Measurements from ENCODE around the gene CCDC192. TPM values are rescaled to one million over a fixed set of nuclear protein-coding genes. Genes with fewer than 3 reads are reported as not detected.

The CCDC192 gene
- total and polyA plus RNA-seq, 2 of the 4 experiments (the other 2 are of a cell fraction): not detected

DNA sequence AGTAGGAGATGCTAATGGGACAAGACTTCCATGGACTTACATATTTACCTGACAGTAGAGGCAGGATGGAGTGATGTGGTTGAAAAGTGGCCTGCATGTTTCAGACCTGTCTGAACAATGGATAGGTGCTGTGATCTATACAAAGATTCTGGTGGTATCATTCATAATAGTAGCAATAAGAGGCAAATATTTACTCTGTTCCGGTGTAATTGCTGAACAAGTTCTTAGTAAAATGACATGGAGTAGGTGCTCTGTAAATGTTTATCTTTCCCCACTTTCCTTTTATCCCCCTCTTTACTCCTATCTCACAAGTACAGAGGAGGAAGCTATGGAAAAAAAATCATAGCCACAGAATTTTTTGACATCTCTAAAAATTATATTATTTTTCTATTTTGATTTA, 221.4 kb downstream of the CCDC192 start:
- Histone ChIP-seq H2BK5ac (ENCODE audit: low read depth, low read length, poor library complexity, severe bottlenecking) (no peak overlapping the region), H4K91ac (ENCODE audit: insufficient read depth, low read depth, low read length) (no peak overlapping the region), H3K18ac (ENCODE audit: low read depth, low read length) (no peak overlapping the region), H3K9me1 (ENCODE audit: insufficient read depth, low read length) (0 out of 2 replicates have a peak, but pooled peaks cover under 1% of the 10 kb centered on the region), H2BK20ac (ENCODE audit: low read depth, low read length) (no peak overlapping the region), H2BK120ac (ENCODE audit: low read depth, low read length) (no peak overlapping the region), H2AK5ac (ENCODE audit: low read depth, low read length) (no peak overlapping the region), H3K56ac (ENCODE audit: extremely low read depth, insufficient read depth, low read length) (no peak overlapping the region), H3K27me3 (ENCODE audit: control insufficient read depth, insufficient read depth, low read length) (no peaks in the 10 kb centered on the region), H2AFZ (replicated peaks; ENCODE audit: low read length, poor library complexity) (no peak overlapping the region), H3K79me1 (ENCODE audit: low read depth in 1 of 2, low read length in 2 of 2) (no peaks in the 10 kb centered on the region), H2BK15ac (ENCODE audit: low read depth, low read length) (no peak overlapping the region), H4K8ac (ENCODE audit: low read depth in 2 of 2, low read length in 2 of 2) (no peak overlapping the region), H3K27ac (ENCODE audit: insufficient read depth, low read length) (no peak overlapping the region), H3K9me3 (ENCODE audit: control insufficient read depth, insufficient read depth, low read length) (no peaks in the 10 kb centered on the region), H4K20me1 (ENCODE audit: insufficient read depth, low read length) (no peaks in the 10 kb centered on the region), H3K4me1 (ENCODE audit: control insufficient read depth, insufficient read depth, low read length) (no peaks in the 10 kb centered on the region), H3K36me3 (ENCODE audit: control insufficient read depth, insufficient read depth, low read length) (no peaks in the 10 kb centered on the region), H3K14ac (replicated peaks; ENCODE audit: low read depth, low read length) (no peak overlapping the region), H3K23ac (ENCODE audit: low read depth, low read length) (no peak overlapping the region), H3K9ac (ENCODE audit: low read depth, low read length) (no peak overlapping the region), H3K4me3 (ENCODE audit: insufficient read depth, low read depth, low read length) (no peak overlapping the region), H3K4me2 (ENCODE audit: low read depth, low read length) (no peak overlapping the region), H4K5ac (ENCODE audit: low read depth, low read length) (no peak overlapping the region), H3K4ac (ENCODE audit: low read depth, low read length) (no peak overlapping the region), H2AK9ac (replicated peaks; ENCODE audit: low read depth, low read length, poor library complexity) (no peak overlapping the region)
- TF ChIP-seq NFE2L2 (IDR thresholded peaks at IDR 0.05; ENCODE audit: low read depth, low read length) (no peak), MAFK (IDR thresholded peaks at IDR 0.05; ENCODE audit: low read depth, low read length) (no peak), MAZ (IDR thresholded peaks at IDR 0.05; ENCODE audit: borderline replicate concordance, low read depth, low read length) (no peak), USF2 (IDR thresholded peaks at IDR 0.05; ENCODE audit: low read depth, low read length) (no peak), CHD1 (IDR thresholded peaks at IDR 0.05; ENCODE audit: low read depth, low read length) (no peak), MXI1 (IDR thresholded peaks at IDR 0.05; ENCODE audit: borderline replicate concordance, low read depth, low read length) (no peak), BHLHE40 (IDR thresholded peaks at IDR 0.05; ENCODE audit: low read depth, low read length) (no peak), CEBPB (IDR thresholded peaks at IDR 0.05; ENCODE audit: low read depth, low read length) (no peak), FOS (IDR thresholded peaks at IDR 0.05; ENCODE audit: low read depth, low read length) (no peak), RFX5 (IDR thresholded peaks at IDR 0.05; ENCODE audit: low read depth, low read length) (no peak)
- WGBS, 2 experiments (ENCODE audit: extremely low coverage in 2 of 2, insufficient read length in 1 of 2): no CpG with 5 or more reads among the region's 1 CpG
- DNase-seq (no peak), ATAC-seq (ENCODE audit: low read depth) (no peak)
- POLR2A ChIA-PET (ENCODE audit: unreplicated experiment): no interaction called here
- BruUV-seq (replicated peaks): no TSS peak
- intact Hi-C loops (cut with micrococcal nuclease) (loop anchor here (5.0 kb wide), 1 partner anchor 143 kb away; no protein-coding TSS in a partner anchor), dilution Hi-C loops (cut with HindIII; ENCODE audit: low sequenced_read_pairs, unreplicated experiment) (no loop called here), in situ Hi-C loops (cut with MboI; ENCODE audit: low sequenced_read_pairs) (no loop called here)
- CTCF ChIA-PET: no interaction called here

Data from IMR-90 (cell line).